ENCODE results near the gene KIF27. TPM values are rescaled to one million over a fixed set of nuclear protein-coding genes. Genes with fewer than 3 reads are reported as not detected.
A peak's percentile ranks its signal among the peaks of the same experiment; 100 is the strongest.
"Not testable (repeated sequence)": the region's sequence is repeated elsewhere in the genome, so short reads cannot be mapped to it uniquely, and the experiment has no call there.

The KIF27 gene
- total and polyA plus RNA-seq, 5 donors, result 0.75 to 6.5 (median 4.3) TPM

- DNase-seq, result peak in 1 of 3 donors; percentile 22
- H3K27me3 ChIP-seq (ENCODE audit: control insufficient read depth, insufficient read depth); intact Hi-C loops (cut with DNase I); ATAC-seq; H3K27ac ChIP-seq (ENCODE audit: low read length); H3K4me3 ChIP-seq (ENCODE audit: low read length); H3K4me1 ChIP-seq (ENCODE audit: control insufficient read depth, insufficient read depth, low read length); H3K9me3 ChIP-seq (ENCODE audit: control insufficient read depth, low read length): not testable (repeated sequence)
- WGBS, result 86% methylated on average over 3 of the region's 3 CpGs
Measured at GRCh38 chr9:83885559-83886240, 35.5 kb downstream of the KIF27 start.

- H3K9me3 ChIP-seq (ENCODE audit: control insufficient read depth, low read length); H3K4me1 ChIP-seq (ENCODE audit: control insufficient read depth, insufficient read depth, low read length); intact Hi-C loops (cut with DNase I); H3K4me3 ChIP-seq (ENCODE audit: low read length); DNase-seq; H3K27ac ChIP-seq (ENCODE audit: low read length); H3K27me3 ChIP-seq (ENCODE audit: control insufficient read depth, insufficient read depth); ATAC-seq: not testable (repeated sequence)
- WGBS, result 96% methylated on average over 6 of the region's 6 CpGs
Measured at GRCh38 chr9:83881687-83882408, 39.4 kb downstream of the KIF27 start.

- DNase-seq; H3K4me3 ChIP-seq (ENCODE audit: low read length); H3K27me3 ChIP-seq (ENCODE audit: control insufficient read depth, insufficient read depth); ATAC-seq; H3K27ac ChIP-seq (ENCODE audit: low read length); H3K9me3 ChIP-seq (ENCODE audit: control insufficient read depth, low read length); H3K4me1 ChIP-seq (ENCODE audit: control insufficient read depth, insufficient read depth, low read length); intact Hi-C loops (cut with DNase I): not testable (repeated sequence)
- whole genome bisulfite sequencing, result 59% methylated on average over 3 of the region's 3 CpGs
Measured at GRCh38 chr9:83875559-83875958, 45.7 kb downstream of the KIF27 start.

- 94% methylated on average over 8 of the region's 8 CpGs for WGBS
- H3K27ac ChIP-seq (ENCODE audit: low read length); ATAC-seq; H3K4me3 ChIP-seq (ENCODE audit: low read length); H3K27me3 ChIP-seq (ENCODE audit: control insufficient read depth, insufficient read depth); DNase-seq; H3K9me3 ChIP-seq (ENCODE audit: control insufficient read depth, low read length); H3K4me1 ChIP-seq (ENCODE audit: control insufficient read depth, insufficient read depth, low read length); intact Hi-C loops (cut with DNase I): not testable (repeated sequence)
Measured at GRCh38 chr9:83849895-83850294, 71.3 kb downstream of the KIF27 start.

- H3K27me3 ChIP-seq (ENCODE audit: control insufficient read depth, insufficient read depth); intact Hi-C loops (cut with DNase I); H3K27ac ChIP-seq (ENCODE audit: low read length); H3K9me3 ChIP-seq (ENCODE audit: control insufficient read depth, low read length); H3K4me3 ChIP-seq (ENCODE audit: low read length); H3K4me1 ChIP-seq (ENCODE audit: control insufficient read depth, insufficient read depth, low read length); DNase-seq: not testable (repeated sequence)
- 68% methylated on average over 7 of the region's 7 CpGs for WGBS
- ATAC-seq, result peak; percentile 44 to 74
Measured at GRCh38 chr9:83837070-83837643, 84.1 kb downstream of the KIF27 start.

- H3K9me3 ChIP-seq (ENCODE audit: control insufficient read depth, low read length); H3K4me1 ChIP-seq (ENCODE audit: control insufficient read depth, insufficient read depth, low read length); H3K27me3 ChIP-seq (ENCODE audit: control insufficient read depth, insufficient read depth); DNase-seq; H3K27ac ChIP-seq (ENCODE audit: low read length); intact Hi-C loops (cut with DNase I); ATAC-seq; H3K4me3 ChIP-seq (ENCODE audit: low read length): not testable (repeated sequence)
- 72% methylated on average over 5 of the region's 5 CpGs for WGBS
Measured at GRCh38 chr9:83830426-83831071, 90.7 kb downstream of the KIF27 start.

- ATAC-seq; H3K27me3 ChIP-seq (ENCODE audit: control insufficient read depth, insufficient read depth); DNase-seq; H3K4me1 ChIP-seq (ENCODE audit: control insufficient read depth, insufficient read depth, low read length); intact Hi-C loops (cut with DNase I); H3K9me3 ChIP-seq (ENCODE audit: control insufficient read depth, low read length); H3K27ac ChIP-seq (ENCODE audit: low read length); H3K4me3 ChIP-seq (ENCODE audit: low read length): not testable (repeated sequence)
- 87% methylated on average over 3 of the region's 3 CpGs for WGBS
Measured at GRCh38 chr9:83824986-83825623, 96.1 kb downstream of the KIF27 start.

- WGBS, result under 1% methylated on average over 102 of the region's 103 CpGs
Measured at GRCh38 chr9:83817356-83818278, 103.6 kb downstream of the KIF27 start, which contains the start of gene GKAP1. Gene GKAP1, minus strand, starts transcription at chr9:83817769. Its CDS starts 11,252 bp downstream, at chr9:83806517.

GRCh38 chr9:83817011-83817355, 104.2 kb downstream of the KIF27 start:
- H3K9me3 ChIP-seq (ENCODE audit: control insufficient read depth, low read length); intact Hi-C loops (cut with DNase I); ATAC-seq; DNase-seq; H3K27me3 ChIP-seq (ENCODE audit: control insufficient read depth, insufficient read depth); H3K4me1 ChIP-seq (ENCODE audit: control insufficient read depth, insufficient read depth, low read length): not testable (repeated sequence)
- WGBS, result under 1% methylated on average over 38 of the region's 38 CpGs
- Histone ChIP-seq H3K4me3 (ENCODE audit: low read length) (peak overlapping the region; percentile 96), H3K27ac (ENCODE audit: low read length) (peak overlapping the region; percentile 79)

More at GRCh38 chr9:83817356-83818278, 103.6 kb downstream of the KIF27 start, which contains the start of gene GKAP1:
- H3K9me3 ChIP-seq (ENCODE audit: control insufficient read depth, low read length); intact Hi-C loops (cut with DNase I); H3K4me1 ChIP-seq (ENCODE audit: control insufficient read depth, insufficient read depth, low read length); H3K27me3 ChIP-seq (ENCODE audit: control insufficient read depth, insufficient read depth): not testable (repeated sequence)
- Histone ChIP-seq H3K27ac (ENCODE audit: low read length) (peak within 1 kb of the TSS; percentile 79), H3K4me3 (ENCODE audit: low read length) (peak within 1 kb of the TSS; percentile 96)
- DNase-seq (peak; percentile 79 to 91 (median 91)), ATAC-seq (peak; percentile 97)

- H3K4me1 ChIP-seq (ENCODE audit: control insufficient read depth, insufficient read depth, low read length); H3K27me3 ChIP-seq (ENCODE audit: control insufficient read depth, insufficient read depth); intact Hi-C loops (cut with DNase I); H3K9me3 ChIP-seq (ENCODE audit: control insufficient read depth, low read length); H3K4me3 ChIP-seq (ENCODE audit: low read length); DNase-seq; H3K27ac ChIP-seq (ENCODE audit: low read length); ATAC-seq: not testable (repeated sequence)
- WGBS, result 96% methylated on average over 4 of the region's 4 CpGs
Measured at GRCh38 chr9:83815120-83815519, 106.1 kb downstream of the KIF27 start.
